Measurements from ENCODE around the gene KCNQ1. TPM values are rescaled to one million over a fixed set of nuclear protein-coding genes. Genes with fewer than 3 reads are reported as not detected.
A peak's percentile ranks its signal among the peaks of the same experiment; 100 is the strongest.

KCNQ1 gene
- total and polyA plus RNA-seq, 2 experiments from 2014 or later = 0.45 to 0.87 TPM

- Histone ChIP-seq H3F3A (replicated peaks; ENCODE audit: low read depth) (no peaks in the 10 kb centered on the region), H3K4me1 (ENCODE audit: insufficient read depth) (peaks cover 6% of the 10 kb centered on the region; the same call in 1 of the 2 replicates), H2AFZ (peak overlapping the region; percentile 34), H4K20me1 (replicated peaks; ENCODE audit: insufficient read depth) (no peaks in the 10 kb centered on the region), H3K36me3 (ENCODE audit: insufficient read depth) (no peaks in the 10 kb centered on the region; the same call in 1 of the 2 replicates), H3K79me2 (replicated peaks; ENCODE audit: insufficient read depth) (peaks cover 12% of the 10 kb centered on the region), H3K27ac (ENCODE audit: low read depth) (peak overlapping the region; percentile 57; the same call in 1 of the 2 replicates), H3K4me2 (peak overlapping the region; percentile 95), H3K4me3 (peak overlapping the region; percentile 96), H3K9me2 (ENCODE audit: insufficient read depth) (no peaks in the 10 kb centered on the region), H3K27me3 (ENCODE audit: insufficient read depth) (no peaks in the 10 kb centered on the region)
- no peak for TF ChIP-seq ZNF462 (CRISPR knock-in tag; IDR thresholded peaks at IDR 0.05)
- Mint-ChIP-seq H3K4me1 (peaks cover 3% of the 10 kb centered on the region; the same call in 2 of the 3 replicates), H3K9me3 (no peaks in the 10 kb centered on the region), H3K4me3 (peak overlapping the region; percentile 89), H3K27me3 (ENCODE audit: insufficient read depth, low read depth, poor library complexity) (peaks cover 16% of the 10 kb centered on the region), H3K36me3 (ENCODE audit: low read depth) (peaks cover 19% of the 10 kb centered on the region; the same call in 2 of the 3 replicates), H3K27ac (peak overlapping the region; percentile 91; the same call in 1 of the 2 replicates)
- no peak for ATAC-seq
- no peak for DNase-seq (ENCODE audit: low spot score)
Observed at GRCh38 chr11:2400762-2401435, 43.9 kb upstream of the KCNQ1 start.

- Histone ChIP-seq H3K27ac (ENCODE audit: low read depth) (no peak overlapping the region), H3K27me3 (ENCODE audit: insufficient read depth) (no peaks in the 10 kb centered on the region), H2AFZ (no peak overlapping the region), H3K4me1 (ENCODE audit: insufficient read depth) (peaks cover 6% of the 10 kb centered on the region; the same call in 1 of the 2 replicates), H3F3A (replicated peaks; ENCODE audit: low read depth) (no peaks in the 10 kb centered on the region), H4K20me1 (replicated peaks; ENCODE audit: insufficient read depth) (no peaks in the 10 kb centered on the region), H3K79me2 (replicated peaks; ENCODE audit: insufficient read depth) (peaks cover 12% of the 10 kb centered on the region), H3K4me2 (peak overlapping the region; percentile 95), H3K36me3 (ENCODE audit: insufficient read depth) (no peaks in the 10 kb centered on the region; the same call in 1 of the 2 replicates), H3K9me2 (ENCODE audit: insufficient read depth) (no peaks in the 10 kb centered on the region), H3K4me3 (peak overlapping the region; percentile 96)
- Mint-ChIP-seq H3K36me3 (ENCODE audit: low read depth) (peaks cover 19% of the 10 kb centered on the region; the same call in 2 of the 3 replicates), H3K4me3 (peak overlapping the region; percentile 89), H3K9me3 (no peaks in the 10 kb centered on the region), H3K27ac (peak overlapping the region; percentile 91), H3K4me1 (peaks cover 3% of the 10 kb centered on the region; the same call in 2 of the 3 replicates), H3K27me3 (ENCODE audit: insufficient read depth, low read depth, poor library complexity) (peaks cover 17% of the 10 kb centered on the region)
- no peak for ATAC-seq
- TF ChIP-seq ZNF114 (CRISPR knock-in tag; IDR thresholded peaks at IDR 0.05) = no peak
- TF ChIP-seq NANOG (IDR thresholded peaks at IDR 0.05; ENCODE audit: borderline replicate concordance) = no peak
- TF ChIP-seq CTCF (conservative IDR thresholded peaks at IDR 0.05; ENCODE audit: low read depth in 2 of 2) = peak; percentile 30 to 31; a peak in 3 of 4 replicates
- no peak for TF ChIP-seq CREB1 (CRISPR knock-in tag; IDR thresholded peaks at IDR 0.05; ENCODE audit: low read depth)
- no peak for DNase-seq (ENCODE audit: low spot score)
Observed at GRCh38 chr11:2401436-2401984, 43.3 kb upstream of the KCNQ1 start.

Data from GM23338 (cell line).